ENCODE results near the gene PCK2.

Gene PCK2

GRCh38 chr14:24136684-24137528 is 42.8 kb downstream of the PCK2 start:
- no peak for DNase-seq (ENCODE audit: low read depth in 2 of 2)

GRCh38 chr14:24137529-24138395 is 43.7 kb downstream of the PCK2 start:
- DNase-seq (ENCODE audit: low read depth in 2 of 2) = no peak

GRCh38 chr14:24138396-24139271 is 44.5 kb downstream of the PCK2 start:
- no peak for DNase-seq (ENCODE audit: low read depth in 2 of 2)

- no peak for DNase-seq (ENCODE audit: low read depth in 2 of 2)
Measured at GRCh38 chr14:24139272-24139934, 45.3 kb downstream of the PCK2 start.

GRCh38 chr14:24141097-24141880 is 47.2 kb downstream of the PCK2 start, which contains the start of gene EMC9:
TSS of gene EMC9 (minus strand) at chr14:24141591. CDS start at chr14:24141304, 287 bp downstream.
- DNase-seq (ENCODE audit: low read depth in 2 of 2) = peak; percentile 99

- no peak for DNase-seq (ENCODE audit: low read depth in 2 of 2)
Measured at GRCh38 chr14:24143511-24143910, 49.4 kb downstream of the PCK2 start.

GRCh38 chr14:24144451-24144850 is 50.3 kb downstream of the PCK2 start:
- no peak for DNase-seq (ENCODE audit: low read depth in 2 of 2)

GRCh38 chr14:24145219-24145618 is 51.1 kb downstream of the PCK2 start:
- DNase-seq (ENCODE audit: low read depth in 2 of 2) = no peak

GRCh38 chr14:24145690-24146452 is 51.8 kb downstream of the PCK2 start:
- DNase-seq (ENCODE audit: low read depth in 2 of 2) = no peak

GRCh38 chr14:24146453-24146977 is 52.4 kb downstream of the PCK2 start, which contains the start of gene PSME2:
TSS of gene PSME2 (minus strand) at chr14:24146610. CDS start at chr14:24146581, 29 bp downstream.
- DNase-seq (ENCODE audit: low read depth in 2 of 2) = peak; percentile 65 to 75

- DNase-seq (ENCODE audit: low read depth in 2 of 2) = peak; percentile 93 to 95
Measured at GRCh38 chr14:24146978-24147760, 53.1 kb downstream of the PCK2 start, which contains the start of gene RNF31. TSS of gene RNF31 (plus strand) at chr14:24147498. CDS start at chr14:24147699, 201 bp downstream.

- DNase-seq (ENCODE audit: low read depth in 2 of 2) = no peak
Measured at GRCh38 chr14:24147761-24148428, 53.8 kb downstream of the PCK2 start.

- DNase-seq (ENCODE audit: low read depth in 2 of 2) = no peak
Measured at GRCh38 chr14:24149302-24149969, 55.3 kb downstream of the PCK2 start.

GRCh38 chr14:24150061-24150460 is 56.0 kb downstream of the PCK2 start:
- DNase-seq (ENCODE audit: low read depth in 2 of 2) = no peak

GRCh38 chr14:24150567-24150966 is 56.5 kb downstream of the PCK2 start:
- DNase-seq (ENCODE audit: low read depth in 2 of 2) = no peak

GRCh38 chr14:24150993-24151392 is 56.9 kb downstream of the PCK2 start:
- no peak for DNase-seq (ENCODE audit: low read depth in 2 of 2)
